ENCODE data around the gene ODR4.

- TF ChIP-seq CTCF (IDR thresholded peaks at IDR 0.05; ENCODE audit: low read length) (no peak), EZH2 (IDR thresholded peaks at IDR 0.05; ENCODE audit: borderline replicate concordance, low read length) (no peak)
Observed at GRCh38 chr1:186463926-186464325, 88.3 kb downstream of the ODR4 start.

Data from OCI-LY1 (cell line).